A549 (cell line): Measurements from ENCODE around the gene RAX2. TPM values are rescaled to one million over a fixed set of nuclear protein-coding genes. Genes with fewer than 3 reads are reported as not detected.
A peak's percentile ranks its signal among the peaks of the same experiment; 100 is the strongest.

Experiments
- ATAC-seq, 2 experiments: fragments of 200-7000 bp in 1 of 2; fragments of >200 bp in 1 of 2; cut with Nextera tagmentation in 1 of 2; cut with Tn5 transposase in 1 of 2; 3 replicates each; pipeline versions ENCODE4 v1.8.0 to v1.9.1; 2018 to 2020; ENCODE audit warnings: mild to moderate bottlenecking in 1 of 2, moderate library complexity in 1 of 2
- CTCF ChIA-PET: fragments of 300-600 bp; sonication (Branson Sonifier 250); formaldehyde crosslinking; extraction: SDS; loops from one replicate; lab custom pipeline; 2021; ENCODE audit warnings: antibody characterized with exemption, inconsistent platforms; lab: Yijun Ruan, JAX
- POLR2A ChIA-PET: fragments of 350-600 bp; formaldehyde crosslinking; extraction: SDS; loops from one replicate; lab custom pipeline; 2021; ENCODE audit warnings: antibody characterized with exemption, inconsistent platforms; lab: Yijun Ruan, JAX
- DNase-seq, 2 experiments: peaks; one replicate each; pipeline versions ENCODE4 v3.0.0 to v3.0.0-alpha.2; 2011 to 2016; ENCODE audit warnings: low read depth in 1 of 2, low spot score in 1 of 2
- FAIRE-seq: peaks from 2 replicates; lab custom pipeline; 2011; peaks lifted over from hg19 to GRCh38; lab: Jason Lieb, UNC
- H3K27ac ChIP-seq, 2 experiments: fragments of >200 bp; sonication (Bioruptor Twin); formaldehyde crosslinking; 3 replicates each; pipeline ENCODE4 v1.5.1; 2016 to 2017
- H3K4me1 ChIP-seq: fragments of >200 bp; sonication (Bioruptor Twin); formaldehyde crosslinking; 3 replicates; pipeline ENCODE4 v1.6.1; 2016
- H3K4me2 ChIP-seq: fragments of >200 bp; sonication (Bioruptor Twin); formaldehyde crosslinking; 3 replicates; pipeline ENCODE4 v1.6.1; 2016
- H3K4me3 ChIP-seq: fragments of >200 bp; sonication (Bioruptor Twin); formaldehyde crosslinking; 3 replicates; pipeline ENCODE4 v1.5.1; 2016
- H3K9me3 ChIP-seq: fragments of >200 bp; sonication (Bioruptor Twin); formaldehyde crosslinking; 3 replicates; pipeline ENCODE4 v1.6.1; 2016
- CHD2 ChIP-seq: fragments of 150-350 bp; IDR thresholded peaks from 2 replicates; pipeline ENCODE4 v1.6.1; 2014; ENCODE audit warnings: low read length; ENCODE audit not compliant: partially characterized antibody
- CHD4 ChIP-seq: fragments of 200-600 bp; sonication (generic); IDR thresholded peaks from 2 replicates; pipeline ENCODE4 v1.6.1; 2016; ENCODE audit warnings: antibody characterized with exemption, mild to moderate bottlenecking, borderline replicate concordance
- ESRRA ChIP-seq: fragments of 150-350 bp; IDR thresholded peaks from 2 replicates; pipeline ENCODE4 v1.6.1; 2014; ENCODE audit warnings: mild to moderate bottlenecking, low read length, borderline replicate concordance
- NFE2L2 ChIP-seq: fragments of 150-350 bp; conservative IDR thresholded peaks from 2 replicates; pipeline ENCODE4 v1.6.1; 2014; ENCODE audit warnings: low read length
- SREBF2 ChIP-seq: fragments of 450-650 bp; IDR thresholded peaks from 2 replicates; pipeline ENCODE4 v1.6.1; 2014; ENCODE audit warnings: mild to moderate bottlenecking, moderate library complexity
- TFCP2L1 ChIP-seq: fragments of 250-450 bp; sonication (Bioruptor Pico); IDR thresholded peaks from 2 replicates; pipeline ENCODE4 v1.5.0; 2021; ENCODE audit warnings: mild to moderate bottlenecking
- ZC3H11A ChIP-seq: fragments of 450-650 bp; IDR thresholded peaks from 2 replicates; pipeline ENCODE4 v1.6.1; 2014; ENCODE audit warnings: antibody characterized with exemption, mild to moderate bottlenecking
- ZFP36 ChIP-seq: fragments of 450-650 bp; IDR thresholded peaks from 2 replicates; pipeline ENCODE4 v1.6.1; 2014; ENCODE audit warnings: borderline replicate concordance; ENCODE audit not compliant: partially characterized antibody
- ZNF302 ChIP-seq: fragments of 250-450 bp; sonication (Bioruptor Pico); IDR thresholded peaks from 2 replicates; pipeline ENCODE4 v1.9.0; 2021; ENCODE audit warnings: inconsistent platforms, mild to moderate bottlenecking, moderate library complexity
- ZSCAN20 ChIP-seq: fragments of 250-450 bp; sonication (Bioruptor Pico); IDR thresholded peaks from 2 replicates; pipeline ENCODE4 v1.8.0; 2022; ENCODE audit warnings: mild to moderate bottlenecking, moderate library complexity
- WGBS: methylation state at CpG from one replicate; pipeline ENCODE4 v1.1.6; 2017; ENCODE audit errors: missing lambda C conversion rate; 5-methylcytosine and 5-hydroxymethylcytosine counted together
- polyA plus RNA-seq, 4 experiments: library from polyadenylated mRNA; depleted of rRNA in 3 of 4; stranded (reverse); fragments of >200 nt; fragmentation: RNase III in 1 of 4; extraction: RNeasy Plus Mini Kit Qiagen cat#74134 plus additional on column Dnase treatment in 1 of 4; gene quantifications; 2 replicates in 3 of 4; 3 replicates in 1 of 4; pipeline ENCODE4 v1.2.3, GENCODE V29; 2011 to 2017
- small RNA-seq, 6 experiments: library from RNA; depleted of rRNA; stranded (forward); fragments of <200 nt; gene quantifications; one replicate each; pipeline ENCODE3, GENCODE V24; 2012
- TF ChIP-seq, protein P1 (sequence below): fragments of >200 bp; sonication (Bioruptor Twin); formaldehyde crosslinking; IDR thresholded peaks from 2 replicates; pipeline ENCODE4 v1.6.1; 2016
- TF ChIP-seq, protein P2 (sequence below): fragments of >200 bp; sonication (Bioruptor Twin); formaldehyde crosslinking; IDR thresholded peaks from 3 replicates; pipeline ENCODE4 v1.6.1; 2016
- TF ChIP-seq, protein P3 (sequence below): IDR thresholded peaks from 2 replicates; pipeline ENCODE4 v1.6.1; 2012

The RAX2 gene
- polyA plus RNA-seq, 2 of the 4 experiments (the other 2 are of a cell fraction) = not detected

- TF ChIP-seq CHD2 (no peak), CHD4 (peak; percentile 90; the same call in 1 of the 2 replicates), ZNF302 (CRISPR knock-in tag) (no peak), NFE2L2 (no peak), TFCP2L1 (CRISPR knock-in tag) (no peak), SREBF2 (no peak), ZSCAN20 (CRISPR knock-in tag) (no peak), ESRRA (no peak)
- TF ChIP-seq, protein P1, sequence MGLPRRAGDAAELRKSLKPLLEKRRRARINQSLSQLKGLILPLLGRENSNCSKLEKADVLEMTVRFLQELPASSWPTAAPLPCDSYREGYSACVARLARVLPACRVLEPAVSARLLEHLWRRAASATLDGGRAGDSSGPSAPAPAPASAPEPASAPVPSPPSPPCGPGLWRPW = no peak
- TF ChIP-seq, protein P2, sequence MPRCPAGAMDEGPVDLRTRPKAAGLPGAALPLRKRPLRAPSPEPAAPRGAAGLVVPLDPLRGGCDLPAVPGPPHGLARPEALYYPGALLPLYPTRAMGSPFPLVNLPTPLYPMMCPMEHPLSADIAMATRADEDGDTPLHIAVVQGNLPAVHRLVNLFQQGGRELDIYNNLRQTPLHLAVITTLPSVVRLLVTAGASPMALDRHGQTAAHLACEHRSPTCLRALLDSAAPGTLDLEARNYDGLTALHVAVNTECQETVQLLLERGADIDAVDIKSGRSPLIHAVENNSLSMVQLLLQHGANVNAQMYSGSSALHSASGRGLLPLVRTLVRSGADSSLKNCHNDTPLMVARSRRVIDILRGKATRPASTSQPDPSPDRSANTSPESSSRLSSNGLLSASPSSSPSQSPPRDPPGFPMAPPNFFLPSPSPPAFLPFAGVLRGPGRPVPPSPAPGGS = no peak
- TF ChIP-seq, protein P3, sequence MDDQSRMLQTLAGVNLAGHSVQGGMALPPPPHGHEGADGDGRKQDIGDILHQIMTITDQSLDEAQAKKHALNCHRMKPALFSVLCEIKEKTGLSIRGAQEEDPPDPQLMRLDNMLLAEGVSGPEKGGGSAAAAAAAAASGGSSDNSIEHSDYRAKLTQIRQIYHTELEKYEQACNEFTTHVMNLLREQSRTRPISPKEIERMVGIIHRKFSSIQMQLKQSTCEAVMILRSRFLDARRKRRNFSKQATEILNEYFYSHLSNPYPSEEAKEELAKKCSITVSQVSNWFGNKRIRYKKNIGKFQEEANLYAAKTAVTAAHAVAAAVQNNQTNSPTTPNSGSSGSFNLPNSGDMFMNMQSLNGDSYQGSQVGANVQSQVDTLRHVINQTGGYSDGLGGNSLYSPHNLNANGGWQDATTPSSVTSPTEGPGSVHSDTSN = peak; percentile 46; the same call in 1 of the 2 replicates
Measured at GRCh38 chr19:3721131-3721886, 50.7 kb downstream of the RAX2 start (continued).

- ChIA-PET CTCF (interaction anchor here (0.7 to 7.5 kb wide), 7 partner anchors 14 to 770 kb away, joined by 3 to 57 read pairs (median 4); partner anchors contain the start of genes MRPL54, PIP5K1C and TJP3), POLR2A (no interaction called here)
- peak; percentile 35 for TF ChIP-seq ZFP36
- no peak for TF ChIP-seq ZC3H11A
- TF ChIP-seq, all 56 proteins: peak for 1
- peak; percentile 49 to 60; a peak in 3 of 6 replicates for ATAC-seq
- Histone ChIP-seq H3K27ac (peak overlapping the region in 1 of 2 experiments; percentile 77; a peak in 3 of 6 replicates), H3K9me3 (no peaks in the 10 kb centered on the region), H3K4me3 (no peak overlapping the region), H3K4me2 (peak overlapping the region; percentile 89), H3K4me1 (peaks cover 32% of the 10 kb centered on the region)
- FAIRE-seq = no peak
- peak in 1 of 2 experiments; percentile 58 for DNase-seq
- WGBS = 15% methylated on average over 9 of the region's 9 CpGs
Measured at GRCh38 chr19:3720349-3720917, 51.6 kb downstream of the RAX2 start.

GRCh38 chr19:3719868-3720267, 52.2 kb downstream of the RAX2 start:
- no peak overlapping the region for H3K4me3 ChIP-seq
- ChIA-PET POLR2A (no interaction called here), CTCF (interaction anchor here (0.7 to 7.5 kb wide), 8 partner anchors 14 to 770 kb away, joined by 3 to 57 read pairs (median 4); partner anchors contain the start of genes MRPL54, PIP5K1C and TJP3)
- no peak overlapping the region for H3K4me2 ChIP-seq
- no peak for ATAC-seq
- no peaks in the 10 kb centered on the region for H3K9me3 ChIP-seq
- peaks cover 32% of the 10 kb centered on the region for H3K4me1 ChIP-seq
- no peak for FAIRE-seq
- H3K27ac ChIP-seq = peak overlapping the region in 1 of 2 experiments; percentile 77; a peak in 3 of 6 replicates
- 82% methylated on average over 4 of the region's 4 CpGs for WGBS
- no peak for DNase-seq
- TF ChIP-seq ZFP36 (peak; percentile 3), CHD2 (no peak)
- TF ChIP-seq, all 56 proteins: peak for 1

Small RNAs within 50 kb of the gene (small RNA-seq; reads per million reads assigned to genes)
- 0 reads per million in 6 experiments for gene AC005777.1

Other genes with a start within 250 kb of the RAX2 start
- not detected in 2 replicates for gene TEKTIP1, start 233.1 kb downstream of the RAX2 start, polyA plus RNA-seq (2011; rRNA removed)
- gene TEKTIP1, start 233.1 kb downstream of the RAX2 start, polyA plus RNA-seq (2017; fragmentation: RNase III; extraction: RNeasy Plus Mini Kit Qiagen cat#74134 plus additional on column Dnase treatment) = not detected in 3 replicates
- 52.5 and 54.9 TPM in 2 replicates for gene MFSD12, start 214.6 kb downstream of the RAX2 start, polyA plus RNA-seq (2011; rRNA removed)
- gene MFSD12, start 214.6 kb downstream of the RAX2 start, polyA plus RNA-seq (2017; fragmentation: RNase III; extraction: RNeasy Plus Mini Kit Qiagen cat#74134 plus additional on column Dnase treatment) = 101 to 115 TPM (median 109 TPM) in 3 replicates
- 19.6 and 24.2 TPM in 2 replicates for gene HMG20B, start 199.3 kb downstream of the RAX2 start, polyA plus RNA-seq (2011; rRNA removed)
- 40.0 to 47.1 TPM (median 46.6 TPM) in 3 replicates for gene HMG20B, start 199.3 kb downstream of the RAX2 start, polyA plus RNA-seq (2017; fragmentation: RNase III; extraction: RNeasy Plus Mini Kit Qiagen cat#74134 plus additional on column Dnase treatment)
- 0.05 and 0.20 TPM in 2 replicates for gene GIPC3, start 186.8 kb downstream of the RAX2 start, polyA plus RNA-seq (2011; rRNA removed)
- 0.07 to 0.15 TPM (median 0.12 TPM) in 3 replicates for gene GIPC3, start 186.8 kb downstream of the RAX2 start, polyA plus RNA-seq (2017; fragmentation: RNase III; extraction: RNeasy Plus Mini Kit Qiagen cat#74134 plus additional on column Dnase treatment)
- 0.13 and 0.26 TPM in 2 replicates for gene TBXA2R, start 165.4 kb downstream of the RAX2 start, polyA plus RNA-seq (2011; rRNA removed)
- 0.49 to 0.62 TPM (median 0.49 TPM) in 3 replicates for gene TBXA2R, start 165.4 kb downstream of the RAX2 start, polyA plus RNA-seq (2017; fragmentation: RNase III; extraction: RNeasy Plus Mini Kit Qiagen cat#74134 plus additional on column Dnase treatment)
- gene CACTIN, start 145.4 kb downstream of the RAX2 start, polyA plus RNA-seq (2011; rRNA removed) = 6.4 and 8.3 TPM in 2 replicates
- gene CACTIN, start 145.4 kb downstream of the RAX2 start, polyA plus RNA-seq (2017; fragmentation: RNase III; extraction: RNeasy Plus Mini Kit Qiagen cat#74134 plus additional on column Dnase treatment) = 14.6 to 15.3 TPM (median 14.9 TPM) in 3 replicates
- gene PIP5K1C, start 71.8 kb downstream of the RAX2 start, polyA plus RNA-seq (2011; rRNA removed) = 2.6 and 3.5 TPM in 2 replicates
- gene PIP5K1C, start 71.8 kb downstream of the RAX2 start, polyA plus RNA-seq (2017; fragmentation: RNase III; extraction: RNeasy Plus Mini Kit Qiagen cat#74134 plus additional on column Dnase treatment) = 8.1 to 9.5 TPM (median 9.3 TPM) in 3 replicates
- gene TJP3, start 63.8 kb downstream of the RAX2 start, polyA plus RNA-seq (2011; rRNA removed) = 2.3 and 4.0 TPM in 2 replicates
- 1.4 to 1.8 TPM (median 1.5 TPM) in 3 replicates for gene TJP3, start 63.8 kb downstream of the RAX2 start, polyA plus RNA-seq (2017; fragmentation: RNase III; extraction: RNeasy Plus Mini Kit Qiagen cat#74134 plus additional on column Dnase treatment)
- 5.5 and 6.9 TPM in 2 replicates for gene APBA3, start 10.5 kb downstream of the RAX2 start, polyA plus RNA-seq (2011; rRNA removed)
- 8.7 to 10.0 TPM (median 9.8 TPM) in 3 replicates for gene APBA3, start 10.5 kb downstream of the RAX2 start, polyA plus RNA-seq (2017; fragmentation: RNase III; extraction: RNeasy Plus Mini Kit Qiagen cat#74134 plus additional on column Dnase treatment)
- gene MRPL54, start 9.5 kb downstream of the RAX2 start, polyA plus RNA-seq (2011; rRNA removed) = 27.1 and 30.8 TPM in 2 replicates
- gene MRPL54, start 9.5 kb downstream of the RAX2 start, polyA plus RNA-seq (2017; fragmentation: RNase III; extraction: RNeasy Plus Mini Kit Qiagen cat#74134 plus additional on column Dnase treatment) = 45.3 to 48.9 TPM (median 47.5 TPM) in 3 replicates
- gene MATK, start 14.2 kb upstream of the RAX2 start, polyA plus RNA-seq (2011; rRNA removed) = 0.12 and 0.13 TPM in 2 replicates
- 0.25 to 0.45 TPM (median 0.32 TPM) in 3 replicates for gene MATK, start 14.2 kb upstream of the RAX2 start, polyA plus RNA-seq (2017; fragmentation: RNase III; extraction: RNeasy Plus Mini Kit Qiagen cat#74134 plus additional on column Dnase treatment)
- 0.14 and 0.16 TPM in 2 replicates for gene ZFR2, start 96.8 kb upstream of the RAX2 start, polyA plus RNA-seq (2011; rRNA removed)
- gene ZFR2, start 96.8 kb upstream of the RAX2 start, polyA plus RNA-seq (2017; fragmentation: RNase III; extraction: RNeasy Plus Mini Kit Qiagen cat#74134 plus additional on column Dnase treatment) = 0.30 to 0.45 TPM (median 0.39 TPM) in 3 replicates
- gene ATCAY, start 108.5 kb upstream of the RAX2 start, polyA plus RNA-seq (2011; rRNA removed) = 0.04 and 0.06 TPM in 2 replicates
- gene ATCAY, start 108.5 kb upstream of the RAX2 start, polyA plus RNA-seq (2017; fragmentation: RNase III; extraction: RNeasy Plus Mini Kit Qiagen cat#74134 plus additional on column Dnase treatment) = 0.03 to 0.24 TPM in 2 of 3 replicates, not detected in the other
- not detected in 2 replicates for gene NMRK2, start 160.8 kb upstream of the RAX2 start, polyA plus RNA-seq (2011; rRNA removed)
- gene NMRK2, start 160.8 kb upstream of the RAX2 start, polyA plus RNA-seq (2017; fragmentation: RNase III; extraction: RNeasy Plus Mini Kit Qiagen cat#74134 plus additional on column Dnase treatment) = not detected in 3 replicates
- 30.4 and 33.0 TPM in 2 replicates for gene DAPK3, start 198.9 kb upstream of the RAX2 start, polyA plus RNA-seq (2011; rRNA removed)
- 54.7 to 61.8 TPM (median 54.9 TPM) in 3 replicates for gene DAPK3, start 198.9 kb upstream of the RAX2 start, polyA plus RNA-seq (2017; fragmentation: RNase III; extraction: RNeasy Plus Mini Kit Qiagen cat#74134 plus additional on column Dnase treatment)
- gene EEF2, start 213.2 kb upstream of the RAX2 start, polyA plus RNA-seq (2011; rRNA removed) = 526 and 680 TPM in 2 replicates
- 971 to 1,113 TPM (median 999 TPM) in 3 replicates for gene EEF2, start 213.2 kb upstream of the RAX2 start, polyA plus RNA-seq (2017; fragmentation: RNase III; extraction: RNeasy Plus Mini Kit Qiagen cat#74134 plus additional on column Dnase treatment)
- 4.5 and 5.2 TPM in 2 replicates for gene PIAS4, start 235.5 kb upstream of the RAX2 start, polyA plus RNA-seq (2011; rRNA removed)
- 10.6 to 12.8 TPM (median 11.3 TPM) in 3 replicates for gene PIAS4, start 235.5 kb upstream of the RAX2 start, polyA plus RNA-seq (2017; fragmentation: RNase III; extraction: RNeasy Plus Mini Kit Qiagen cat#74134 plus additional on column Dnase treatment)